ENCODE data around the gene MTUS2.

The MTUS2 gene

GRCh38 chr13:29484236-29484635, 664.1 kb downstream of the MTUS2 start:
- Mint-ChIP-seq H3K4me1 (ENCODE audit: low read depth) (no peaks in the 10 kb centered on the region), H3K36me3 (ENCODE audit: low read depth) (no peaks in the 10 kb centered on the region), H3K27me3 (ENCODE audit: low read depth) (no peaks in the 10 kb centered on the region), H3K4me3 (no peak overlapping the region), H3K27ac (no peak overlapping the region), H3K9me3 (no peaks in the 10 kb centered on the region)

DNA sequence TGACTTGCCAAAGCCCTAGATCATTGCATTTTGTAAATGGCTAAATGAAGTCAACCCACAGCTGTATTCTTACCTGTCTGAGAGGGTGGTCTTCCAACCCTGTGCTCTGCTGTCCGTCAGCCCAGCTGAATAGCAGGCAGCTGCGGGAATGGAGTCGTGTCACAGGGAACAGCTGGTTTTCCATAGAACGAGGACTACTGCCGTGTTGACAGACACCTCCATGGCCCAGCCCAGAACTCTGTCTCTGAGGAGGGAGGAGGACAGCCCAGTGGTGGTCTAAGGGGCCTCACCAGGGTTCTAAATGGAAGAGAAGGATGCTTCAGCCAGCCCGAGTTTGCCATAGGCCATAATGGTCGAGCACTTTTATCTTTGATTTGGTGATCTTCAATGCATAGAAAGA, 664.7 kb downstream of the MTUS2 start:
- Mint-ChIP-seq H3K36me3 (ENCODE audit: low read depth) (no peaks in the 10 kb centered on the region), H3K4me1 (ENCODE audit: low read depth) (no peaks in the 10 kb centered on the region), H3K4me3 (no peak overlapping the region), H3K27me3 (ENCODE audit: low read depth) (no peaks in the 10 kb centered on the region), H3K27ac (no peak overlapping the region), H3K9me3 (no peaks in the 10 kb centered on the region)

GRCh38 chr13:29486551-29486950, 666.4 kb downstream of the MTUS2 start:
- Mint-ChIP-seq H3K36me3 (ENCODE audit: low read depth) (no peaks in the 10 kb centered on the region), H3K4me1 (ENCODE audit: low read depth) (no peaks in the 10 kb centered on the region), H3K9me3 (no peaks in the 10 kb centered on the region), H3K27ac (no peak overlapping the region), H3K4me3 (no peak overlapping the region), H3K27me3 (ENCODE audit: low read depth) (no peaks in the 10 kb centered on the region)

DNA sequence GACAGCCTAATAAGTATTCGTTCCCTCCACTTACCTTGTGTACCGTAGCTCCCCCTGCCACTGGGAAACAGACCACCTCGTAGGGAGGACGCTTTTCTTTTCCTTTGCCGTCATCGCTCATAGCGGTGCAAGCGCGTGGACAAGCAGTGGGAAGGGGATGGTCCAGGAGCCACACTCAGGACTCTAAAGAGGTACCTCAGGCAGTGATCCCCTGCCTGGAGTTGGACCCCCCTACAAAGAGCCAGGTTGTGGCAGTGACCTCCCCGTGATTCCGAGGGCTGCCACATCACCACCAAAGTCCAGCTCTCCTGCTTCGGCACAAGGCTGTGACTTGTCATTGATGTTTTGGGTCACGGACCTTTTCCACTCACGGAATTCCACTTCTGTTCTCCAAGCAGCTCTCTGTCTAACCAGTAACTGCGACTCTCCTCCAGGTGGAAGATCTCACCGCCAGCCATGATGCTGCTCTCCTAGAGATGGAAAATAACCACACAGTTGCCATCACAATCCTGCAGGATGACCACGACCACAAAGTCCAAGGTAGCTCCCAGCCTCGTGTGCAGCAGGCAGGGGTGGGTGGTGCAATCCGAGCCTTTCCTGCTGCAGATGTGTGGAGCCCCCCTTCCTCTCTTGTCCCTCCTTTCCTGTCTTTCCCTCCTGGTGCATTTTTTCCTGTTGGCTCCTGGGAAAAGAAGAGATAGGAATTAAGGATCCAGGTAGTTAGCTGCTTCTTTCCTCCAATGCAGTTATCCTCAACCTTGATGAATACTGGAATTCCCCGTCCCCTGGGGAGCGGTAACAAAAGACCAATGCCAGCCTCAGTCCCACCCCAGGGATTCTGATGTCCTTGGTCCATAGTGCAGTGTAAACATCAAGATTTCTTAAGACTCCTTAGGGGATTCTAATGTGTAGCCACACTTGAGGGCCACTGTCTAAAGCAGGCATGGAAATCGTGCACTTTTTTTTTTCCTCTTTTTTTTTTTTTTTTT, 667.6 kb downstream of the MTUS2 start:
- Mint-ChIP-seq H3K4me1 (ENCODE audit: low read depth) (no peaks in the 10 kb centered on the region), H3K9me3 (no peaks in the 10 kb centered on the region), H3K36me3 (ENCODE audit: low read depth) (no peaks in the 10 kb centered on the region), H3K27ac (no peak overlapping the region), H3K4me3 (no peak overlapping the region), H3K27me3 (ENCODE audit: low read depth) (no peaks in the 10 kb centered on the region)

- no peaks in the 10 kb centered on the region for H3K36me3 Mint-ChIP-seq (ENCODE audit: low read depth)
- H3K4me3 Mint-ChIP-seq = no peak overlapping the region
- H3K27ac Mint-ChIP-seq = no peak overlapping the region
- H3K9me3 Mint-ChIP-seq = no peaks in the 10 kb centered on the region
- no peaks in the 10 kb centered on the region for H3K27me3 Mint-ChIP-seq (ENCODE audit: low read depth)
- no peaks in the 10 kb centered on the region for H3K4me1 Mint-ChIP-seq (ENCODE audit: low read depth)
Observed at GRCh38 chr13:29489650-29490560, 669.8 kb downstream of the MTUS2 start.

- Mint-ChIP-seq H3K4me3 (no peak overlapping the region), H3K27me3 (ENCODE audit: low read depth) (no peaks in the 10 kb centered on the region), H3K9me3 (no peaks in the 10 kb centered on the region), H3K27ac (no peak overlapping the region), H3K36me3 (ENCODE audit: low read depth) (no peaks in the 10 kb centered on the region), H3K4me1 (ENCODE audit: low read depth) (no peaks in the 10 kb centered on the region)
Observed at GRCh38 chr13:29490561-29490885, 670.4 kb downstream of the MTUS2 start.

DNA sequence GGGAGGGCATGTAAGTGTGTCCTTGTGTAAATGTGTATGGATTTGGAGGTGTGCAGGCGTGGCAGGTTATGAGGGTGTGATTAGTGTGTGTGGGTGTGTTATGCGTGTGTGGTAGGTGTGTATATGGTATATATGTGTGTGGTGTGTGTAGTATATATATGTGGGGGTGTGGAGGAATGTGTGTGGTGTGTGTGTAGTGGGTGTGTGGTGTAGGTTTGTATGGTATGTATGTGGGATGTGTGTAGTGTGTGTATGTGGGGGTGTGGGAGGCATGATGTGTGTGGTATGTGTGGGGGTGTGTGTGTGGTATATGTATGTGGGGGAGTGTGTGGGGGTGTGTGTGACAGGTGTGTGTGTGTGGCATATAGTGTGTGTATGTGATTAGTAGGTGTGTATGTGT, 671.1 kb downstream of the MTUS2 start:
- H3K4me3 Mint-ChIP-seq = no peak overlapping the region
- H3K27me3 Mint-ChIP-seq (ENCODE audit: low read depth) = peaks cover 4% of the 10 kb centered on the region
- H3K9me3 Mint-ChIP-seq = no peaks in the 10 kb centered on the region
- peaks cover 2% of the 10 kb centered on the region for H3K4me1 Mint-ChIP-seq (ENCODE audit: low read depth)
- no peaks in the 10 kb centered on the region for H3K36me3 Mint-ChIP-seq (ENCODE audit: low read depth)
- no peak overlapping the region for H3K27ac Mint-ChIP-seq

DNA sequence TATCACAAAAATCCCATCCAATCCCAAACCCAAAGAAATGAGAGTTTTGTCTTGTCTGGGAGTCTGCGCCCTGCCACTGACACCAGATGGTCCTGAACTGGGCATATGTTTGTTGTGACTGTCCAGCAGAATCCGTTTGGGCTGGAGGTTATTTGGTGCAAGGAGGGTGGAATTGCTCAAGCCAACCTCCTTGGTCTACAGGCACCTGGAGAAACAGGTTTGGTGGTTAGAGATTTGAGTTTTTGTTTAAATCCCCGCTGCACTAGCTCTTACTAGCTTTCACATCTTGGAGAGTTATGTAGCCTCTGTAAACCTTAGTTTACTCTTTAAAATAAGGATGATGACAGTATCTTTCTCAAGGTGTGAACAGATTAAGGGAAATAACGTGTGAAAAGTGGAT, 673.7 kb downstream of the MTUS2 start:
- Mint-ChIP-seq H3K4me1 (ENCODE audit: low read depth) (peaks cover 6% of the 10 kb centered on the region), H3K27me3 (ENCODE audit: low read depth) (peaks cover 10% of the 10 kb centered on the region), H3K27ac (no peak overlapping the region), H3K4me3 (no peak overlapping the region), H3K36me3 (ENCODE audit: low read depth) (no peaks in the 10 kb centered on the region), H3K9me3 (no peaks in the 10 kb centered on the region)

GRCh38 chr13:29494520-29494919, 674.4 kb downstream of the MTUS2 start:
- Mint-ChIP-seq H3K36me3 (ENCODE audit: low read depth) (no peaks in the 10 kb centered on the region), H3K9me3 (no peaks in the 10 kb centered on the region), H3K27ac (no peak overlapping the region), H3K27me3 (ENCODE audit: low read depth) (peaks cover 10% of the 10 kb centered on the region), H3K4me1 (ENCODE audit: low read depth) (peaks cover 6% of the 10 kb centered on the region), H3K4me3 (no peak overlapping the region)

DNA sequence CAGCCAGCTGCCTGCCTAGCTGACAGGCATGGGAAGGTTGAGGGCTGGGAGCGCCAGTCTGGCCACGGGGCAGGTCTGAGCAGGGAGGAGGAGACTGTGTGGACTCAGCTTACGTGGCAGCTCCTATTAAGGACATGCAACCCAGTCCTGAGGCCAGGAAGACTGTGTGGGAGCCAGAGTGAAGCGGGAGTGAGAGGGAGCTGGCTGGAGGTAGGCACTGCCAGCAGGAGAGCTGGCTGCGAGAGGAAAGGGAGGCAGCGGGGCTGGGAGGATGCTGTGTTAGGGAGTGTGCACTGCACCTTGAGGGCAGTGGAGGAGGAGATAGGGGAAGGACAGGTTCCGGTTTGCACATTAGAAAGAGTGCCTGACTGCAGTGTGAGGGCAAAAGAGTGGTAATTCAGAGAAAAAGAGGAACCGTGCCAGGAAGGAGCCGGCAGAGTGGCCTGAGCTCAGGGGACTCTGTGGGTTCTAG, 676.1 kb downstream of the MTUS2 start:
- H3K4me1 Mint-ChIP-seq (ENCODE audit: low read depth) = peaks cover 6% of the 10 kb centered on the region
- no peak overlapping the region for H3K4me3 Mint-ChIP-seq
- peaks cover 10% of the 10 kb centered on the region for H3K27me3 Mint-ChIP-seq (ENCODE audit: low read depth)
- H3K9me3 Mint-ChIP-seq = no peaks in the 10 kb centered on the region
- H3K27ac Mint-ChIP-seq = no peak overlapping the region
- no peaks in the 10 kb centered on the region for H3K36me3 Mint-ChIP-seq (ENCODE audit: low read depth)

DNA sequence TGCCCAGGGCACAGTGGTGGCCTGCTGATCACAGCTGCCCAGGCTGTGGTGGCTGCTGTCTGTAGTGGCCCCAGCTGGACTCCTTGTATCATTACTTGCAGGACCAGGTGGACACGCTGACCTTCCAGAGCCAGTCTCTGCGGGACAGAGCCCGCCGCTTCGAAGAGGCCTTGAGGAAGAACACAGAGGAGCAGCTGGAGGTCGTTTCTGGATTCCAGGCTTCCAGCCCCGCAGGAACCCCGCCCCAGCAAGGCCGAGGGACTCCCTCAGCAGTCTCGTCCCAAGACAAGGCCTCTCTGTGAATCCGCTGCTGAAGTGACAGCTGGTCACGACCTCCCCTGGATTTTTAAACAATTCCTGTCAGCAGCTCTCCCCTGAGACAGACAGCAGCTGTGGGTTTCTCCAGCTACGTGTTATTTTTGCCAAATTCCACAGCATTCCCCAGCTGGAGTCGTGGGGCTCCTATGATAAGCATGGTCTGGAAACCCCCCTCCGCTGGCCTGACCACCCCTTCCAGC, 677.1 kb downstream of the MTUS2 start:
- no peaks in the 10 kb centered on the region for H3K9me3 Mint-ChIP-seq
- H3K4me1 Mint-ChIP-seq (ENCODE audit: low read depth) = peaks cover 6% of the 10 kb centered on the region
- no peaks in the 10 kb centered on the region for H3K36me3 Mint-ChIP-seq (ENCODE audit: low read depth)
- H3K27me3 Mint-ChIP-seq (ENCODE audit: low read depth) = peaks cover 16% of the 10 kb centered on the region
- H3K4me3 Mint-ChIP-seq = no peak overlapping the region
- H3K27ac Mint-ChIP-seq = no peak overlapping the region

GRCh38 chr13:29498426-29499040, 678.4 kb downstream of the MTUS2 start:
- Mint-ChIP-seq H3K27ac (no peak overlapping the region), H3K4me3 (no peak overlapping the region), H3K27me3 (ENCODE audit: low read depth) (peaks cover 25% of the 10 kb centered on the region), H3K4me1 (ENCODE audit: low read depth) (peaks cover 6% of the 10 kb centered on the region), H3K9me3 (no peaks in the 10 kb centered on the region), H3K36me3 (ENCODE audit: low read depth) (no peaks in the 10 kb centered on the region)

DNA sequence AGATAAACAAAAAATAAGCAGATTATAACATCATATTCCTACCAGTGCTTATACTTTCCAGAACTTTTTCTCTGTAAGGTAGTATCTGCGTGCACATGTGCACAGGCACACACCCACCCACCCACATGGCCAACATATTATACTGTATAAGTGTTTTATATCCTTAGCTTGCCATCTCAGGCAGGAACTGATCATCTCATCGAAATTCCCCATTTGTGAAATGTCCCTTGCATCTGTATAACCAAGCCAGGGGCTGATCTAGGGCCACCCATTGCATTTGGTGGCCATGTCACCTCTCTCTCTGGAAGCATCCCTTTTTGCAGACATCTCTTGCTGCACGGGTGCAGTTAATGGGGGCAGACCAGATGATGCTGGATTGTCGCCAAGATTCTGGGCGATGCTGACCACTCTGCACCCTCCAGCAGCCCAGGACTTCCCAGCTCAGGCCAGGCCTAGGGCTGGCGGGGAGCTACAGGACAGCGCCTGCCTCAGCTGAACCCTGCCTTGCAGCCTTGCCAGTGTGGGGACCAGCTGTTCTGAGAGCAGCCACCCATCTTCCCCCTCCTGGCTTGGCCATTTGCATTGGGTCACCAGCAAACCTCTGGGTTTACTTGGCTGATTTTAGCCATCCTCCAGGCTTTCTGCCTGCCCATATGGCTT, 679.5 kb downstream of the MTUS2 start:
- Mint-ChIP-seq H3K4me3 (no peak overlapping the region), H3K27ac (no peak overlapping the region), H3K4me1 (ENCODE audit: low read depth) (peaks cover 6% of the 10 kb centered on the region), H3K9me3 (no peaks in the 10 kb centered on the region), H3K36me3 (ENCODE audit: low read depth) (no peaks in the 10 kb centered on the region), H3K27me3 (ENCODE audit: low read depth) (peaks cover 28% of the 10 kb centered on the region)

DNA sequence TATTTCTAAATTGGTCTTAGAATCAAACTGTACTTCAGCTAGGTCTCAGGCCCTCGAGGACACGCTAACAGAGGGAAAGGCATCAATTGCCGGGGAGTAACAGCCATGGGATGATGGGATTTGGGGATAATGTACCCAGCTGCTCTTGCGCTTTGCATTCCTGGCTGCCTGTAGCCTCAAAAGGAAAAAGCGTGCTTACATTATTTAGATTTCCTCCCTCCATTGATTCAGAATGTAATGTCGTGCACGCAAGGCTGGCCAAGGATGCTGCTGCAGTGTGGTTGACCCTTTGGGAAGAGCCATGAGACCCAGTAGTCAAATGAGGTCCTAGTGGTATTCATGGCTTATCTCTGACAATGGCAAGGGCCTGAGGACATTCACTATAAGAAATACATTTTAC, 680.2 kb downstream of the MTUS2 start:
- Mint-ChIP-seq H3K27me3 (ENCODE audit: low read depth) (peaks cover 28% of the 10 kb centered on the region), H3K36me3 (ENCODE audit: low read depth) (no peaks in the 10 kb centered on the region), H3K27ac (no peak overlapping the region), H3K4me3 (no peak overlapping the region), H3K4me1 (ENCODE audit: low read depth) (peaks cover 6% of the 10 kb centered on the region), H3K9me3 (no peaks in the 10 kb centered on the region)

Data from T-helper 1 cell treated with Interleukin-12 subunit alpha and Interleukin-12 subunit beta and Interleukin-4 antibody, amounts not matched to agents 30 μg/mL and 1 μg/mL, for 36 hours (primary cell).